ENCODE data around the gene EYA4.

DNA sequence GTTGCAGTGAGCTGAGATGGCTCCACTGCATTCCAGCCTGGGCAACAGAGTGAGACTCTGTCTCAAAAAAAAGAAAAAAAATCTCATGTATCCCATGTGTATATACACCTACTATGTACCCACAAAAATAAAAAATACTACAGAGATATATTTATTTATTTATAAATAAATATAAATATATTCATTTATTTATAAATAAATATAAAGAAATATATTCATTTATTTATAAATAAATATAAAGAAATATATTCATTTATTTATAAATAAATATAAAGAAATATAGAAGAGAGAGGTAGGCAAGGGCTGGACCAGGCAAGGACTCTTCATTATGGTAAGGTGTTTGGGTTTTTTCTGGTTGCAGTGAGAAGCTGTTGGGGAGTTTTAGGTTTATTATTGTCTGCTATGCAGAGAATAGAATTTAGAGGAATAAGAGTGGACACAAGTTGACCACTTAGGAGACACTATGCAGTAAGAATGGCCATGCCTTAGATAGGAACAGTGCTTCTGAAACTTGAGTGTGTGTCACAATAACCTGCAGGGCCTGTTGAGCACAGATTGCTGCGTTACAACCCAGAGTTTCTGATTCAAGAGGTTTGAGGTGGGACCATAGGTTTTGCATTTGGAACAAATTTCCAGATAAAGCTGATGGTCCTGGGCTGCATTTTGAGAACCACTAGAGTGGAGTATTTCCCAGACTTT is 254.2 kb downstream of the EYA4 start:
- TF ChIP-seq EZH2phosphoT487 (IDR thresholded peaks at IDR 0.05; ENCODE audit: borderline replicate concordance, low read depth): no peak
- TF ChIP-seq SMC3 (IDR thresholded peaks at IDR 0.05; ENCODE audit: low read depth, low read length): no peak
- no peak for TF ChIP-seq SIN3A (IDR thresholded peaks at IDR 0.05; ENCODE audit: borderline replicate concordance, low read depth, low read length)
- TF ChIP-seq, protein P1, sequence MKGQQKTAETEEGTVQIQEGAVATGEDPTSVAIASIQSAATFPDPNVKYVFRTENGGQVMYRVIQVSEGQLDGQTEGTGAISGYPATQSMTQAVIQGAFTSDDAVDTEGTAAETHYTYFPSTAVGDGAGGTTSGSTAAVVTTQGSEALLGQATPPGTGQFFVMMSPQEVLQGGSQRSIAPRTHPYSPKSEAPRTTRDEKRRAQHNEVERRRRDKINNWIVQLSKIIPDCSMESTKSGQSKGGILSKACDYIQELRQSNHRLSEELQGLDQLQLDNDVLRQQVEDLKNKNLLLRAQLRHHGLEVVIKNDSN (IDR thresholded peaks at IDR 0.05; ENCODE audit: borderline replicate concordance, low read depth): no peak
- TF ChIP-seq, protein P2, sequence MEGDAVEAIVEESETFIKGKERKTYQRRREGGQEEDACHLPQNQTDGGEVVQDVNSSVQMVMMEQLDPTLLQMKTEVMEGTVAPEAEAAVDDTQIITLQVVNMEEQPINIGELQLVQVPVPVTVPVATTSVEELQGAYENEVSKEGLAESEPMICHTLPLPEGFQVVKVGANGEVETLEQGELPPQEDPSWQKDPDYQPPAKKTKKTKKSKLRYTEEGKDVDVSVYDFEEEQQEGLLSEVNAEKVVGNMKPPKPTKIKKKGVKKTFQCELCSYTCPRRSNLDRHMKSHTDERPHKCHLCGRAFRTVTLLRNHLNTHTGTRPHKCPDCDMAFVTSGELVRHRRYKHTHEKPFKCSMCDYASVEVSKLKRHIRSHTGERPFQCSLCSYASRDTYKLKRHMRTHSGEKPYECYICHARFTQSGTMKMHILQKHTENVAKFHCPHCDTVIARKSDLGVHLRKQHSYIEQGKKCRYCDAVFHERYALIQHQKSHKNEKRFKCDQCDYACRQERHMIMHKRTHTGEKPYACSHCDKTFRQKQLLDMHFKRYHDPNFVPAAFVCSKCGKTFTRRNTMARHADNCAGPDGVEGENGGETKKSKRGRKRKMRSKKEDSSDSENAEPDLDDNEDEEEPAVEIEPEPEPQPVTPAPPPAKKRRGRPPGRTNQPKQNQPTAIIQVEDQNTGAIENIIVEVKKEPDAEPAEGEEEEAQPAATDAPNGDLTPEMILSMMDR (IDR thresholded peaks at IDR 0.05): no peak
- TF ChIP-seq RXRA (IDR thresholded peaks at IDR 0.05; ENCODE audit: borderline replicate concordance, low read depth): no peak
